ENCODE measurements around the gene FRZB. TPM values are rescaled to one million over a fixed set of nuclear protein-coding genes. Genes with fewer than 3 reads are reported as not detected.

Gene FRZB
- total RNA-seq, 1 donor from 2014 or later: 0.17 TPM

DNA sequence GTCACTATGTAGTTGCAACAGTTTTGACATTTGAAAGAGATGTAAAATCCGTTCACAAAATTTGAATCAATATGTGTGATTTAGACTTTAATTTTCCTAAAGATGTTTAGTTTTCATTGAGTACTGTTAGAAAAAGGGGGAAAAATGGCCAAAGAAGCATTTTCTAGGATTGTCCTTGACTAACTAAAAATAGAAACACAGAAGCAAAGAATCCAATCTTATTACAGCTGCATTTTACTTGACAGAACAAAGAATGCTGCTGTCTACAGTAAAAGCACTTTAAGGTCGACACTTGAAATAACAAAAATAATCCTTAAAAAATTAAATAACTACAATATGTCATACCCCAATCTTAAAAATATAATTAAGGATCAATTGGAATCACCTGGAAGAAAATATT, 48.9 kb downstream of the FRZB start:
- Histone ChIP-seq H3K4me3 (ENCODE audit: low read depth, low read length) (no peak overlapping the region), H3K27me3 (ENCODE audit: control insufficient read depth, insufficient read depth, low read length) (no peaks in the 10 kb centered on the region), H3K36me3 (ENCODE audit: control insufficient read depth, insufficient read depth, low read length) (no peaks in the 10 kb centered on the region)
- no peak for DNase-seq (ENCODE audit: low read depth)
- TF ChIP-seq, protein P1, sequence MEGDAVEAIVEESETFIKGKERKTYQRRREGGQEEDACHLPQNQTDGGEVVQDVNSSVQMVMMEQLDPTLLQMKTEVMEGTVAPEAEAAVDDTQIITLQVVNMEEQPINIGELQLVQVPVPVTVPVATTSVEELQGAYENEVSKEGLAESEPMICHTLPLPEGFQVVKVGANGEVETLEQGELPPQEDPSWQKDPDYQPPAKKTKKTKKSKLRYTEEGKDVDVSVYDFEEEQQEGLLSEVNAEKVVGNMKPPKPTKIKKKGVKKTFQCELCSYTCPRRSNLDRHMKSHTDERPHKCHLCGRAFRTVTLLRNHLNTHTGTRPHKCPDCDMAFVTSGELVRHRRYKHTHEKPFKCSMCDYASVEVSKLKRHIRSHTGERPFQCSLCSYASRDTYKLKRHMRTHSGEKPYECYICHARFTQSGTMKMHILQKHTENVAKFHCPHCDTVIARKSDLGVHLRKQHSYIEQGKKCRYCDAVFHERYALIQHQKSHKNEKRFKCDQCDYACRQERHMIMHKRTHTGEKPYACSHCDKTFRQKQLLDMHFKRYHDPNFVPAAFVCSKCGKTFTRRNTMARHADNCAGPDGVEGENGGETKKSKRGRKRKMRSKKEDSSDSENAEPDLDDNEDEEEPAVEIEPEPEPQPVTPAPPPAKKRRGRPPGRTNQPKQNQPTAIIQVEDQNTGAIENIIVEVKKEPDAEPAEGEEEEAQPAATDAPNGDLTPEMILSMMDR (IDR thresholded peaks at IDR 0.05; ENCODE audit: insufficient read depth, low read length, poor library complexity, severe bottlenecking): no peak

DNA sequence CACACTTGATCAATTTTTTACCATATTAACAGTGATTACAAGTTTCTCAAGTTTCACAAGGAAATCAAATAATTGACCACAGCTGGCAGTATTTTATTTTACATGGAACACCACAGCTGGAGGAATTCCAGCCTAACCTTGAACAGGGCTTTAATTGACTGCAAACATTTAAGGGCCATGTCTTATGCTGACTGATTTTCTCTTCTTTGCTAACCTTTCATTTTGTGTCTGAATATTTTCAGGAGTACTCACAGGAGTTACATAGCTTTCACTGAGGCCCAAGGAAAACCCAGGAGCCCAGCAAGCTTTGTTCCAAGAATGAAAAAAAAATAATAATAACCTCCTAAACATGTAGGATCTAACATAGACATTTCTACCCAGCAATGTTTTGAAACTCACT, 49.6 kb downstream of the FRZB start:
- DNase-seq (ENCODE audit: low read depth): no peak
- Histone ChIP-seq H3K4me3 (ENCODE audit: low read depth, low read length) (no peak overlapping the region), H3K36me3 (ENCODE audit: control insufficient read depth, insufficient read depth, low read length) (no peaks in the 10 kb centered on the region), H3K27me3 (ENCODE audit: control insufficient read depth, insufficient read depth, low read length) (no peaks in the 10 kb centered on the region)
- TF ChIP-seq, protein P1 (IDR thresholded peaks at IDR 0.05; ENCODE audit: insufficient read depth, low read length, poor library complexity, severe bottlenecking): no peak

DNA sequence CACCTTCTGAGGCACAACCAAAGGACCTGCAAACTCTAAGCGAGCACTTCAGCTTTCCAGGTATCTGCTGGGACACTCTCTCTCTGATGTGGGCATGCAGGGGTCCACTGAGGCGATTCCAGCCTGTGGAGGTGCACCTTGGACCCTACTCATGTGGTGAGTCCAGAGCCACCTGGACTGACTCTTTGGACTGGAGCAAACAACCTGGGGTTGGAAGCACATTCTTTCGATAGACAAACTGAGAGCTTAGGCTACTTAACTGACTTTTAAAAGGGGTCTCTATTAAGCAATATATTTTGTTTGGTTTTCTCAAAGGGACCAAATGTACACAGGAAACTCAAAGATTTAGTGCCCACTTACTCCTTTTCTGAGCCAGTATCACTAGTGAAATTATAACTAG, 51.6 kb downstream of the FRZB start:
- H3K4me3 ChIP-seq (ENCODE audit: low read depth, low read length): no peak overlapping the region
- TF ChIP-seq, protein P1 (IDR thresholded peaks at IDR 0.05; ENCODE audit: insufficient read depth, low read length, poor library complexity, severe bottlenecking): no peak
- DNase-seq (ENCODE audit: low read depth): no peak
- H3K27me3 ChIP-seq (ENCODE audit: control insufficient read depth, insufficient read depth, low read length): no peaks in the 10 kb centered on the region
- H3K36me3 ChIP-seq (ENCODE audit: control insufficient read depth, insufficient read depth, low read length): no peaks in the 10 kb centered on the region

DNA sequence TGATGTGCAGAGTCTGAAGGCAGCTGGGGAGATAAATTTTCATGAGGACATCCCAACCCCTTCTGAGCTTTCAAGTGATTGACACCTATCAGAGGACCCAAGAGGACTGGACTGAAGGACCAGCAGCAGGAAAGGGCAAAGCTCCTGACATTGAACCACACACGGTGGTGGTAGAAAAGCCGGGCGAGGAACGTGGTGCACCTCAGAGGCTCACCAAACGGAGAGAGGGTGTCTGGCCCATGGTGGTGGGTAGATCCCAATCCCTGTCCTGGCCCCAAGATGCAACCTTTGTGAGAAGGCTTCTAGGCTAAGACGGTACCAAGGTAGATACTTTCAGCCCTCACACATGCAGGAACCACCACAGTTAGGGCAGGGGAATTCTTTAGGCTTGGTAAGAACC, 52.1 kb downstream of the FRZB start:
- Histone ChIP-seq H3K36me3 (ENCODE audit: control insufficient read depth, insufficient read depth, low read length) (no peaks in the 10 kb centered on the region), H3K4me3 (ENCODE audit: low read depth, low read length) (no peak overlapping the region), H3K27me3 (ENCODE audit: control insufficient read depth, insufficient read depth, low read length) (no peaks in the 10 kb centered on the region)
- no peak for DNase-seq (ENCODE audit: low read depth)
- TF ChIP-seq, protein P1 (IDR thresholded peaks at IDR 0.05; ENCODE audit: insufficient read depth, low read length, poor library complexity, severe bottlenecking): no peak

DNA sequence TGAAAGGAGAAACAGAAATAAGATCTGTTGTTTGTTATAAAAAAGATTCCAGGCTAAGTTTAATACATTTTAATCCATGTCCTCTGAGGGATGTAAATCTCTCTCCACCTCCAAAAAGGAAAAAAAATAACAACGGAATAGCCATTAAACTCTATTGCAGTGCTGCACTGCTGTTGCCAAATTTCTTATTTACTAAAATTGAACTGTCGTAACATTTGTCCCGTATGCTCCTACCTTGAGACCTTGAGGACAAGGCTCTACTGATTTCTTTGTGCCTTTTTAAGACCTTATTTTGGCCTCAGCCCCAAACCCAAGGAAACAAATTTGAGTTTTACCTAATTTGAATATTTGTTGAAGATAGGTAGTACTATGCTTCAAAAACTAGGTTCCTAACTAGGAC, 56.4 kb downstream of the FRZB start:
- H3K27me3 ChIP-seq (ENCODE audit: control insufficient read depth, insufficient read depth, low read length): peaks cover 2% of the 10 kb centered on the region
- no peak overlapping the region for H3K4me3 ChIP-seq (ENCODE audit: low read depth, low read length)
- DNase-seq (ENCODE audit: low read depth): no peak
- TF ChIP-seq, protein P1 (IDR thresholded peaks at IDR 0.05; ENCODE audit: insufficient read depth, low read length, poor library complexity, severe bottlenecking): no peak
- H3K36me3 ChIP-seq (ENCODE audit: control insufficient read depth, insufficient read depth, low read length): no peaks in the 10 kb centered on the region

DNA sequence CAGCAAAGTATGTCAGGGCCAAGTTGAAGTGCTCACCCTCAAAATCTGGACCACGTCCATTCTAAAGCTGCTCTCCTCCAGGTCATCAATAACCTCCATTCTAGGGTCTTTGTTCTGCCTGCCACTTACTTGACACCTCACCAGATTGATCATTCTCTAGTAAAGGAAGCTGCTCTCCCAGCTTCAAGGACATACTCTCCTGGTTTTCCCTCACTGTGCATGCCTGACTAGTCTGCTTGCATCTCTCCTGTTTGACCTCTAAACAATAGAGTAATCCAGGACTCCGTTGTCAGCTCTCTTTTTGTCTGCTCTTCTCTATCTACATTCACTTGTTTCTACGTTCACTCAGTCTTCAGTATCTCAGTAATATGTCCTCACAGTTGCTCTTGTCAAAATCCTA, 59.1 kb downstream of the FRZB start:
- no peak for DNase-seq (ENCODE audit: low read depth)
- H3K36me3 ChIP-seq (ENCODE audit: control insufficient read depth, insufficient read depth, low read length): no peaks in the 10 kb centered on the region
- H3K4me3 ChIP-seq (ENCODE audit: low read depth, low read length): no peak overlapping the region
- TF ChIP-seq, protein P1 (IDR thresholded peaks at IDR 0.05; ENCODE audit: insufficient read depth, low read length, poor library complexity, severe bottlenecking): no peak
- peaks cover 2% of the 10 kb centered on the region for H3K27me3 ChIP-seq (ENCODE audit: control insufficient read depth, insufficient read depth, low read length)
